Activated B cell treated with CpG ODN at 0.5 μM for 24 hours (primary cell): ENCODE measurements around the gene RNASEH2B. TPM values are rescaled to one million over a fixed set of nuclear protein-coding genes. Genes with fewer than 3 reads are reported as not detected.
A peak's percentile ranks its signal among the peaks of the same experiment; 100 is the strongest.

Experiments used
- ATAC-seq: fragments of 200-7000 bp; cut with Tn5 transposase; one replicate; pipeline ENCODE4 v1.10.0; 2021; ENCODE audit warnings: low read depth, mild to moderate bottlenecking, moderate library complexity
- CTCF ChIA-PET: fragments of 350-600 bp; sonication (Branson Sonifier 250); formaldehyde crosslinking; loops from one replicate; lab custom pipeline; 2021; ENCODE audit warnings: antibody characterized with exemption; lab: Charles Lee
- POLR2A ChIA-PET: fragments of 350-600 bp; sonication (Branson Sonifier 250); formaldehyde crosslinking; loops from one replicate; lab custom pipeline; 2021; ENCODE audit warnings: antibody characterized with exemption; lab: Charles Lee
- DNase-seq: peaks from one replicate; pipeline ENCODE4 v3.0.0; 2022
- H3K27ac Mint-ChIP-seq: one replicate; pipeline ENCODE4 v1.8.0; 2020; ENCODE audit warnings: mixed read lengths
- H3K27me3 Mint-ChIP-seq: one replicate; pipeline ENCODE4 v1.8.0; 2021; ENCODE audit warnings: mixed read lengths
- H3K36me3 Mint-ChIP-seq: one replicate; pipeline ENCODE4 v1.8.0; 2021; ENCODE audit warnings: low read depth, mixed read lengths
- H3K4me1 Mint-ChIP-seq: one replicate; pipeline ENCODE4 v1.8.0; 2021; ENCODE audit warnings: mixed read lengths
- H3K4me3 Mint-ChIP-seq: one replicate; pipeline ENCODE4 v1.8.0; 2020; ENCODE audit warnings: mild to moderate bottlenecking, mixed read lengths
- H3K9me3 Mint-ChIP-seq: one replicate; pipeline ENCODE4 v1.8.0; 2020; ENCODE audit warnings: mixed read lengths
- CTCF ChIP-seq: fragments of 200-600 bp; IDR thresholded peaks from one replicate; pipeline ENCODE4 v1.8.0; 2022; ENCODE audit warnings: antibody characterized with exemption, mild to moderate bottlenecking
- intact Hi-C: fragments of 100-400 bp; cut with micrococcal nuclease; formaldehyde crosslinking; loops from one replicate; pipeline ENCODE4 v1.15.1; 2024
- total RNA-seq: library from RNA; stranded (reverse); gene quantifications from 2 replicates; pipeline ENCODE4 v1.2.3, GENCODE V29; 2022

Gene RNASEH2B
- total RNA-seq, 1 donor from 2014 or later = 103 TPM

- CTCF ChIA-PET = no interaction called here
- Mint-ChIP-seq H3K4me1 (peaks cover 32% of the 10 kb centered on the region), H3K4me3 (no peak overlapping the region), H3K36me3 (no peaks in the 10 kb centered on the region), H3K27ac (no peak overlapping the region), H3K27me3 (no peaks in the 10 kb centered on the region), H3K9me3 (peaks cover 2% of the 10 kb centered on the region)
- no peak for TF ChIP-seq CTCF
- intact Hi-C loops = no loop called here
- POLR2A ChIA-PET = no interaction called here
- DNase-seq = no peak
- ATAC-seq = no peak
Observed at GRCh38 chr13:50884265-50884664, 25.3 kb upstream of the RNASEH2B start.

GRCh38 chr13:50887151-50887550 lies 22.4 kb upstream of the RNASEH2B start:
- Mint-ChIP-seq H3K36me3 (no peaks in the 10 kb centered on the region), H3K27ac (no peak overlapping the region), H3K27me3 (no peaks in the 10 kb centered on the region), H3K4me3 (no peak overlapping the region), H3K4me1 (peaks cover 48% of the 10 kb centered on the region), H3K9me3 (peaks cover 2% of the 10 kb centered on the region)
- TF ChIP-seq CTCF = no peak
- DNase-seq (no peak), ATAC-seq (no peak)
- ChIA-PET POLR2A (no interaction called here), CTCF (no interaction called here)
- intact Hi-C loops = no loop called here

- DNase-seq (no peak), ATAC-seq (no peak)
- H3K27ac Mint-ChIP-seq = no peak overlapping the region
- CTCF ChIA-PET = no interaction called here
- POLR2A ChIA-PET = interaction anchor here (0.6 kb wide), 1 partner anchor 179 kb away, joined by 3 read pairs; no protein-coding TSS in a partner anchor
- intact Hi-C loops = no loop called here
- peaks cover 58% of the 10 kb centered on the region for H3K4me1 Mint-ChIP-seq
- no peaks in the 10 kb centered on the region for H3K27me3 Mint-ChIP-seq
- no peaks in the 10 kb centered on the region for H3K36me3 Mint-ChIP-seq
- no peak overlapping the region for H3K4me3 Mint-ChIP-seq
- no peak for TF ChIP-seq CTCF
- no peaks in the 10 kb centered on the region for H3K9me3 Mint-ChIP-seq
Observed at GRCh38 chr13:50888362-50888761, 21.2 kb upstream of the RNASEH2B start.

GRCh38 chr13:50889317-50889716 lies 20.3 kb upstream of the RNASEH2B start:
- ChIA-PET POLR2A (interaction anchor here (0.7 kb wide), 1 partner anchor 104 kb away, joined by 9 read pairs; no protein-coding TSS in a partner anchor), CTCF (no interaction called here)
- Mint-ChIP-seq H3K4me1 (peaks cover 68% of the 10 kb centered on the region), H3K27me3 (no peaks in the 10 kb centered on the region), H3K4me3 (no peak overlapping the region), H3K36me3 (no peaks in the 10 kb centered on the region), H3K27ac (no peak overlapping the region), H3K9me3 (no peaks in the 10 kb centered on the region)
- no peak for ATAC-seq
- intact Hi-C loops = no loop called here
- no peak for DNase-seq
- no peak for TF ChIP-seq CTCF

GRCh38 chr13:50891206-50891605 lies 18.4 kb upstream of the RNASEH2B start:
- no peak overlapping the region for H3K4me3 Mint-ChIP-seq
- intact Hi-C loops = loop anchor here (5.0 kb wide), 2 partner anchors 79 to 894 kb away; partner anchors contain the start of gene TRIM13
- peaks cover 71% of the 10 kb centered on the region for H3K4me1 Mint-ChIP-seq
- H3K9me3 Mint-ChIP-seq = peaks cover 3% of the 10 kb centered on the region
- no peaks in the 10 kb centered on the region for H3K27me3 Mint-ChIP-seq
- peak overlapping the region; percentile 97 for H3K27ac Mint-ChIP-seq
- TF ChIP-seq CTCF = no peak
- CTCF ChIA-PET = interaction anchor here (1.2 to 5.3 kb wide), 5 partner anchors 21 to 915 kb away, joined by 3 to 22 read pairs (median 4); partner anchors contain the start of gene TRIM13
- ATAC-seq = no peak
- DNase-seq = no peak
- POLR2A ChIA-PET = interaction anchor here (0.6 to 5.6 kb wide), 10 partner anchors 11 to 955 kb away, joined by 3 to 103 read pairs (median 4); partner anchors contain the start of genes RNASEH2B and SPRYD7
- H3K36me3 Mint-ChIP-seq = no peaks in the 10 kb centered on the region
